Suppressor macrophage treated with lipopolysaccharide for 1 hour (primary cell): ENCODE data around the gene ISM2.

Experiments
- DNase-seq, 3 donors: peaks; one replicate each; pipeline ENCODE4 v3.0.0-alpha.2; 2020 to 2022

The ISM2 gene

GRCh38 chr14:77505031-77505430 is 6.4 kb upstream of the ISM2 start:
- no peak for DNase-seq

- no peak for DNase-seq
Measured at GRCh38 chr14:77503138-77503537, 4.5 kb upstream of the ISM2 start.

GRCh38 chr14:77502109-77502782 is 3.6 kb upstream of the ISM2 start:
- DNase-seq = no peak

GRCh38 chr14:77498984-77499527 is 440 bp upstream of the ISM2 start:
- peak in 2 of 3 donors; percentile 8 to 32 for DNase-seq

GRCh38 chr14:77495334-77495733 is 3.3 kb downstream of the ISM2 start:
- DNase-seq = no peak

- DNase-seq = no peak
Measured at GRCh38 chr14:77491056-77491455, 7.6 kb downstream of the ISM2 start.

GRCh38 chr14:77490347-77490986 is 8.1 kb downstream of the ISM2 start:
- DNase-seq = no peak

GRCh38 chr14:77489041-77489440 is 9.6 kb downstream of the ISM2 start:
- DNase-seq = no peak

- DNase-seq = no peak
Measured at GRCh38 chr14:77488558-77488957, 10.1 kb downstream of the ISM2 start.

GRCh38 chr14:77485901-77486678 is 12.5 kb downstream of the ISM2 start:
- no peak for DNase-seq

GRCh38 chr14:77485256-77485655 is 13.4 kb downstream of the ISM2 start:
- no peak for DNase-seq

- no peak for DNase-seq
Measured at GRCh38 chr14:77482422-77482821, 16.2 kb downstream of the ISM2 start.

GRCh38 chr14:77478796-77479195 is 19.8 kb downstream of the ISM2 start:
- DNase-seq = no peak

- no peak for DNase-seq
Measured at GRCh38 chr14:77478029-77478428, 20.6 kb downstream of the ISM2 start.

- no peak for DNase-seq
Measured at GRCh38 chr14:77475432-77476115, 23.0 kb downstream of the ISM2 start.

GRCh38 chr14:77474479-77475177 is 24.0 kb downstream of the ISM2 start:
- DNase-seq = no peak

- no peak for DNase-seq
Measured at GRCh38 chr14:77473921-77474320, 24.7 kb downstream of the ISM2 start.

GRCh38 chr14:77470224-77470870 is 28.3 kb downstream of the ISM2 start:
- DNase-seq = no peak

- DNase-seq = no peak
Measured at GRCh38 chr14:77469539-77469938, 29.1 kb downstream of the ISM2 start.

GRCh38 chr14:77469067-77469505 is 29.5 kb downstream of the ISM2 start:
- DNase-seq = no peak

- DNase-seq = no peak
Measured at GRCh38 chr14:77467801-77468200, 30.8 kb downstream of the ISM2 start.
